Measurements from ENCODE around the gene NIN.
"Not testable (repeated sequence)": the region's sequence is repeated elsewhere in the genome, so short reads cannot be mapped to it uniquely, and the experiment has no call there.

Gene NIN

DNA sequence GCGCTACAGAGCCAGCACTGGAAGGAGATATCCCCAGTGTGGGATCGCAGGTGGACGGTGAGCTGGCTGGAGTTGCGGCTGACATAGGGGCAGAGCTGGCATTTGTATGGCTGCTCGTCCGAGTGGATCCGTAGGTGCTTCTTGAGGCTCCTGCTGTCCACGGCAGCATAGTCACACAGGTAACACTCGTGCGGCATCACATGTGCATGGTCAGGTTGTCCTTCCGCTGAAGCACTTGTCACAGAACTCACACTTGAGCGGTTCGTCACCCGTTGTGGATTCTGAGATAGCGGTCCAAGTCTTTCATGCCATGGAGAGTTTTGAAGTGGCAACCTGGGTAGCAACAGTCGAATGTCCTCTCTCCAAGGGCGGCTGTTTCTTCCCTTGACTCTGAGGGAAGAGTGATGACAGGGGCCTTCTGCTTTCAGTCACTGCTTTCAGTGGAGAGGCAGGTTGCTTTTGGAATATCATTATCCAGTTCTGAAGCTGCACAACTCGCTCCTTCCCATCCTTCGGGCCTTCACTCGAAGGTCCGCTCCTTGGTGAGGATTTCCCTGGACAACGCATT lies 125.9 kb downstream of the NIN start:
- no peak for DNase-seq

DNA sequence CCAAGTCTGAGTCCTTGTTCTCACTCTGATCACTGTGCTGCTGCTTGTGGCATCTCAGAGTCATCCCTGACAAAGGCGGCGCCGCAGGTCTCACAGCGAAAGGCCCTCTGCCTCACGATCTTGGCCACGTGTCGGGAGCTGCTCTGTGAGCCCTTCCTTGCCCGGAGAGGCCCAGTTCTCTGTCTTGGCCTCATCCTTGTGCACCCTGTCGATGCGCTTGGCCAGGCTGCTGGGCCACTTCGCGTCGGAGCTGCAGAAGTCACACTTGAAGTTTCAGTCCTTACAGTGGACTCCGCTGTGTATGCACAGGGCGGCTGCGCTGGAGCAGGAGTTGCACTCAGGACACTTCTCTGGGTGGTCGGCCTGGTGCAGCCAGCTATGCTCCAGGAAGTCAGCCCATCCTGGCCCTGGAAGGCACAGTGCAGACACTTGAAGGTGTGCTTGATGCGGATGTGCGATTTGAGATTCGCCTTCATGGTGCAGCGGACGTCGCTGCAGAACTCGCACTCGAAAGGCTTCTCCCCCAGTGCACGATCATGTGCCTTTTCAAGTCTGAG lies 126.4 kb downstream of the NIN start:
- no peak for DNase-seq

DNA sequence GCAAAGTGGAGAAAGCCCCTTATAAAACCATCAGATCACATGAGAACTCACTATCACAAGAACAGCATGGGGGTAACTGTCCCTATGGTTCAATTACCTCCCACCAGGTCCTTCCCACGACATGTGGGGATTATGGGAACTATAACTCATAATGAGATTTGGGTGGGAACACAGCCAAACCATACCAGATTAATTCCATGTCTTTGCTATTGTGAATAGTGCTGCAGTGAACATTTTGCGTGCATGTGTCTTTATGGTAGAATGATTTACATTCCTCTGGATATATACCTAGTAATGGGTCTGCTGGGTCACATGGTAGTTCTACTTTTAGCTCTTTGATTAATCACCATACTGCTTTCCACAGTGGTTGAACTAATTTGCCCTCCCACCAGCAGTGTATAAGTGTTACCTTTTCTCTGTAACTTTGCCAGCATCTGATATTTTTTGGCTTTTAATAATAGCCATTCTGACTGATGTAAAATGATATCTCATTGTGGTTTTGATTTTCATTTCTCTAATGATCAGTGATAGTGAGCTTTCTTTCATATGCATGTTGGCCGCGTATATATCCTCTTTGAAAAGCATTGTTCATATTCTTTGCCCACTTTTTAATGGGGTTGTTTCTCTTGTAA lies 133.2 kb downstream of the NIN start:
- DNase-seq: no peak

DNA sequence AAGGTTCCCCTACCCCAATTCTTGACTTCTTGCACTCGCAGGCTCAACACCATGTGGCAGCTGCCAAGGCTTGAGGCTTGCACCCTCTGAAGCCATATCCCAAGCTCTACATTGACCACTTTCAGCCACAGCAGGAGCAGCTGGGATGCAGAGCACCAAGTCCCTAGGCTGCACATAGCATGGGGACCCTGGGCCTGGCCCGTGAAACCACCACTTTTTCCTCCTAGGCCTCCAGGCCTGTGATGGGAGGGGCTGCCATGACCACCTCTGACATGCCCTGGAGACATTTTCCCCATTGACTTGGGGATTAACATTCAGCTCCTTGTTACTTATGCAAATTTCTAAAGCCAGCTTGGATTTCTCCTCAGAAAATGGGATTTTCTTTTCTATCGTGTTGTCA lies 136.7 kb downstream of the NIN start:
- DNase-seq: not testable (repeated sequence)

DNA sequence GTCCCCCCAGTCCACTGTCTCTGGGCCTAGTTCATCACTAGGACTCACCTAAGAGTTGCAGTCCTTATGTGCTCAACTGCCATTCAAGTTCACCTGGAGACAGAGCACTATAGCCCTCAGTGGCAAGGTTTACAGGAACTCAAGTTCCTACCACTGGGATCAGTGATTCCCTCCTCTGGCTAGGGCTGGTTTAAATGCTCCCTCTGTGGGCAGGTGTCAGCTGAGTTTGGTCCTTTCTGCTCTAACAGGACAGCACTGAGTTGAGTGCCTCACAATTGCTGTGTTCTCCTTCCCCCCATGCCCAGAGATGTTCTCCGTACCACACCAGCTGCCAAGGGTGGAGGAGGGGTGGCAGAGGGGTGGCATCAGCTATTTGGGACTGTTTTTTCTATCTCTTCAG lies 142.1 kb downstream of the NIN start:
- no peak for DNase-seq

DNA sequence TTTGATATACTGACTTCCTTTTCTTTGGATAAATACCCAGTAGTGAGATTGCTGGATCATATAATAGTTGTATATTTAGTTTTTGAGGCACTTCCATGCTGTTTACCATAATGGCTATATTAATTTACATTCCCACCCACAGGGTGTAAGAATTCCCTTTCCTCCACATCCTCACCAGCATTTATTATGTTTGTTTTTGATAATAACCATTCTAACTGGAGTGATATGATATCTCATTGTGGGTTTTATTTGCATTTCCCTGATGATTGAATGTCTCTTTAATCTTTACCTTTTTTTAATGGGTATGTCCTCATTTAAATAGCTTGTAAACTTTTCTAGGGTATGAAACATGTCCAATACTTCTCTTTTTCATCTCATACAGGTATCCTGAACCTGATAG lies 151.3 kb downstream of the NIN start:
- no peak for DNase-seq

DNA sequence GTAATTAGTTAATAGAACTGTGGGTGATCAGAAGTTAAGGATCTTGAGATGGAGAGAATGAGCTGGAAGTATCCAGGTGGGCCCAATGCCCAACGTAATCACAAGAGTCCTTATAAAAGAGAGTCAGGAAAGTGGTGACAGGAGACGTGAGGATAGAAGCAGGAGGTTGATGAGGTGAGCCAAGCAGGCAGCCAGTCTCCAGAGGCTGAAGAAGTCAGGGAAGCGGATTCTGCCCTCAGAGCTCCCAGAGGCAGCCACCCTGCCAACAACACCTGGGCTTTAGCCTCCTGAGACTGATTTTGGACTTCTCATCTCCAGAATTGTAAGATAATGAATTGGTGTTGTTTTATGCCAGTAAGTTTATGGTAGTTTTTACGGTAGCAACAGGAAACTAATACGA lies 152.8 kb downstream of the NIN start:
- DNase-seq: no peak

DNA sequence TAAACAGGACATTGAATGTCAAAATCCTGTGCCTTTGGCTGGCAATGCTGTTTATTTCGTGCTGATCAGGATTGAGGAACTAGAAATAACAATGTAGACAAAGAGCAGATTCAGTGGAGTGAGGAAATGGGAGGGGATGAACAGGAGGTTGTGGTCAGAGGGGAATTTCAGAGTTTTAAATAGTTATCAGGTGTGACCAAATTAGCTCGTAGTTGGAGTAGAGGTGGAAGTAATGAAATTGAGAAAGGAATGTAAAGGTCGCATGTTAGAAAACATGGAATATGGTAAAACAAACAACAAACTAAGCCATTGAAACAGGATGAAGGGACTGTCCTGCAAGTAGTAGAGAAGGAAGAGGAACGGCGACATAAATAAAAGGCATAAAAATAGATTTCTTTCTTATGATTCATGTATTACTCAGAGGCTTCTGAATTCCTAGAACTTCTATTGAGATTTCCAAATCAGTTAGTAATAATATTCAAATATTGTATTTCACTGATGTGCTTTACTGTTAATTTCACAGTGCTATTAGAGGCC lies 153.4 kb downstream of the NIN start:
- no peak for DNase-seq

DNA sequence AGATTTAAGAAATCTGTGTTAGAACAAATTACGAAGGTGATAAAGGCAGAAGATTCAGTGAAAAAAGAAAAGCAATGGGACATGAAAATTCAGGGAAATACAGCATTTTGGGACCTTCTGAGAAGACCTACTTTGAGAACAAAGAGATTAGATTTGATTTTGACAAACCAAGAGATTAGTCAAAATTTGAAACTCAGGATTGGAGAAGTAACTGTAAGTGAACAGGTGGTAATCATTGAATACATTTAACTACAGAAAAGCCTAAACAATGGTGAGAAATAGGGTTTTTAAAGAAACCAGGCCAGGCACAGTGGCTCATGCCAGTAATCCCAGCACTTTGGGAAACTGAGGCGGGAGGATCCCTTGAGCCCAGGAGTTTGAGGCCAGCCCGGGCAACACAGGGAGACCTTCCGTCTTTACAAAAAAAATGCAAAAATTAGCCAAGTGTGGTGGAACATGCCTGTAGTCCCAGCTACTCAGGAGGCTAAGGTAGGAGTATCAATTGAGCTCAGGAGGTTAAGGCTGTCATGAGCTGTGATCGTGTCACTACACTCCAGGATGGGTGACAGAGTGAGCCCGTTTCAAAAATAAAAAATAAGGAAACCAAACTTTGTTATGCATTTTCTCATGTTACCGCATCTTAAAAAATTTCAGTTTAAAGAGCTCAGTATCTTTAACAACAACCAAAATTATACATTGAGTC lies 154.0 kb downstream of the NIN start:
- DNase-seq: no peak

DNA sequence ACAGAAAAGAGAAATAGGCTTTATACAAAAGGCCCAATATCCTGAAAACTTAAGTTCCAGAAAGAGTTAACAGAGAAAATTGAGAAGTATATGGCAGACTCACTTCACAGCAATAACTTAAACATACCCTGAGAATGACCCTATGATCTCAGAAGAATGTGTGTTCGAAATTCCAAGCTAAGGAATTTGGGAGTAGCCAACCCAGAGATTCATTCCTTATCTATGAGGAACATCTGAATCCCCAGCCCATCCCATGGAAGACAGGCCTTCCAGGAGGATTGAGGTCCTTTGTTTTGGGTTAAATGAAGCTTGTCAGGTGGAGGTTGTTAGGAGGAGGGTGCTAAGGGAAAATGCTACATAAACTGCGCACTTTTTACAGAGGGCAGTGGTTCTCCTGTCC lies 155.4 kb downstream of the NIN start:
- DNase-seq: no peak

DNA sequence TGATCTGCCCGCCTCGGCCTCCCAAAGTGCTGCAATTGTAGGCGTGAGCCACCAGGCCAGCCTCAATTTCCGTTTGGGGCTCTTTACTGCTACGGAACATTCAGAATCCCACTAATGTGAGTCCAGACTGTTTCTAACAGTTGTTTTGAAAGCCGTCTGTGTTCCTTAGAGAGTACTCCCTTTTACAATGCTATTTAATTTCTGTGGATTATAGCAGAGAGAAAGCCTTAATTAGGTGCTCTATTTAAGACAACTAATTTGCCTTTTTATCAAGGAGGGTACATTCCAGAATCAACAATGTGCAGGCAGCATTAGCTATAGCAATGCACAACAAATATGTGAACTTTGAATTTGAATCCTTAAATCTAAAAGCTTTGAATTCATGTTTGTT lies 160.1 kb downstream of the NIN start:
- DNase-seq: no peak

DNA sequence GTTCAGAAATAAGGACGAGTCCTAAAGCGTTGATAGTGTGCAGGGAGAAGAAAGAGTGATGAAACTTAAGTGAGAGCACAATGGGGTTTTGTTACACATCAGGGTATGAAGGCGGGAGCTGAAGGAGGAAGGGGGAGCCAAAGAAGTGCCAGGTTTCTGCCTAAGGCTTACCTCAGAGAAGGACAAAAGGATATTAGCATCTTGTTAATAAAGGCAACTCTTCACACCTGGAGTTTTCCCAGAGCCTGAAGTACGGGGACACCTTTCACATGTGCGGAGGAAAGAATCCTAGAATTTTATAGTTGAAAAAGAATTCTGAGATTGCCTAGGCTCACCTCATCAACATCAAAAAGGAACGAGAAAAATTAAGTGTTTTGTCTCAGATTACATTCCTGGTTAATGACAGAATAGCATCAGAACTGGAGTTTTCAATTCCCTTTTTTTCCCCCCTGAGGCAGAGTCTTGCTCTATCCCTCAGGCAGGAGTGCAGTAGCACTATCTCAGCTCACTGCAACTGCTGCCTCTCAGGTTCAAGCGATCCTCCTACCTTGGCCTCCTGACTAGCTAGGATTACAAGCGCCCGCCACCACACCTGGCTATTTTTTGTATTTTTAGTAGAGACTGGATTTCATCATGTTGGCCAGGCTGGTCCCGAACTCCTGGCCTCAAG lies 160.6 kb downstream of the NIN start:
- no peak for DNase-seq

Data from stimulated activated CD4-positive, alpha-beta T cell treated with anti-CD3 and anti-CD28 coated beads, Interleukin-15, amount 100 ng/mL, for 24 hours (primary cell).